AG09309 (cell line): ENCODE data around the gene SLC4A3.

Source experiments
- DNase-seq: peaks from one replicate; pipeline ENCODE4 v3.0.0-alpha.2; 2010; ENCODE audit warnings: low read depth
- H3K4me3 ChIP-seq: 2 replicates; pipeline ENCODE4 v1.5.1; 2011; ENCODE audit warnings: mild to moderate bottlenecking, low read depth, low read length, moderate library complexity; ENCODE audit not compliant: control insufficient read depth
- TF ChIP-seq, protein P1 (sequence below): IDR thresholded peaks from 2 replicates; pipeline ENCODE4 v1.5.1; 2011; ENCODE audit warnings: mild to moderate bottlenecking, low read depth, low read length, inconsistent platforms; ENCODE audit not compliant: insufficient read depth, control insufficient read depth; ENCODE audit errors: missing control alignments

The SLC4A3 gene

DNA sequence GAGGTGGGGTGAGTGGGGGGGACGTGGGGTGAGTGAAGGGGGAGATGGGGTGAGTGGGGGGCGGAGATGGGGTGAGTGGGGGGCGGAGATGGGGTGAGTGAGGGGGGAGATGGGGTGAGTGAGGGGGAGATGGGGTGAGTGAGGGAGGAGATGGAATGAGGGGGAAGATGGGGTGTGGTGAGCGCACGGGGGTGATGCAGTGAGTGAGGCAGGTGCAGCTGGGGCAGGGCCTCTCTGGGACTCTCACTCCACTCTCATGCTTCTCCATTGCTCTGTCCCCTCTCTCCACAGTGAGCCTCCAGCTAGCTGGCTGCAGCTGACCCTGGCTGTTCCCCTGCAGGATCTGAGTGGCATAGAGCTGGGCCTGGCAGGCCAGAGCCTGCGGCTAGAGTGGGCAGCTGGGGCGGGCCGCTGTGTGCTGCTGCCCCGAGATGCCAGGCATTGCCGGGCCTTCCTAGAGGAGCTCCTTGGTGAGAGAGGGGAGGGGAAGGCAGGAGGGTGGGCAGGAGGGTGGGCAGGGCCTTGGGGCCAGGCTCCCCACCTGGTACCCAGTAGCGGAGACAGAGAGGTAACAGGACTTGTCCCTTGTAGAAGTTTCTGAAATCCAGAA is 13.9 kb upstream of the SLC4A3 start:
- H3K4me3 ChIP-seq: no peak overlapping the region
- DNase-seq: no peak
- TF ChIP-seq, protein P1, sequence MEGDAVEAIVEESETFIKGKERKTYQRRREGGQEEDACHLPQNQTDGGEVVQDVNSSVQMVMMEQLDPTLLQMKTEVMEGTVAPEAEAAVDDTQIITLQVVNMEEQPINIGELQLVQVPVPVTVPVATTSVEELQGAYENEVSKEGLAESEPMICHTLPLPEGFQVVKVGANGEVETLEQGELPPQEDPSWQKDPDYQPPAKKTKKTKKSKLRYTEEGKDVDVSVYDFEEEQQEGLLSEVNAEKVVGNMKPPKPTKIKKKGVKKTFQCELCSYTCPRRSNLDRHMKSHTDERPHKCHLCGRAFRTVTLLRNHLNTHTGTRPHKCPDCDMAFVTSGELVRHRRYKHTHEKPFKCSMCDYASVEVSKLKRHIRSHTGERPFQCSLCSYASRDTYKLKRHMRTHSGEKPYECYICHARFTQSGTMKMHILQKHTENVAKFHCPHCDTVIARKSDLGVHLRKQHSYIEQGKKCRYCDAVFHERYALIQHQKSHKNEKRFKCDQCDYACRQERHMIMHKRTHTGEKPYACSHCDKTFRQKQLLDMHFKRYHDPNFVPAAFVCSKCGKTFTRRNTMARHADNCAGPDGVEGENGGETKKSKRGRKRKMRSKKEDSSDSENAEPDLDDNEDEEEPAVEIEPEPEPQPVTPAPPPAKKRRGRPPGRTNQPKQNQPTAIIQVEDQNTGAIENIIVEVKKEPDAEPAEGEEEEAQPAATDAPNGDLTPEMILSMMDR: no peak

DNA sequence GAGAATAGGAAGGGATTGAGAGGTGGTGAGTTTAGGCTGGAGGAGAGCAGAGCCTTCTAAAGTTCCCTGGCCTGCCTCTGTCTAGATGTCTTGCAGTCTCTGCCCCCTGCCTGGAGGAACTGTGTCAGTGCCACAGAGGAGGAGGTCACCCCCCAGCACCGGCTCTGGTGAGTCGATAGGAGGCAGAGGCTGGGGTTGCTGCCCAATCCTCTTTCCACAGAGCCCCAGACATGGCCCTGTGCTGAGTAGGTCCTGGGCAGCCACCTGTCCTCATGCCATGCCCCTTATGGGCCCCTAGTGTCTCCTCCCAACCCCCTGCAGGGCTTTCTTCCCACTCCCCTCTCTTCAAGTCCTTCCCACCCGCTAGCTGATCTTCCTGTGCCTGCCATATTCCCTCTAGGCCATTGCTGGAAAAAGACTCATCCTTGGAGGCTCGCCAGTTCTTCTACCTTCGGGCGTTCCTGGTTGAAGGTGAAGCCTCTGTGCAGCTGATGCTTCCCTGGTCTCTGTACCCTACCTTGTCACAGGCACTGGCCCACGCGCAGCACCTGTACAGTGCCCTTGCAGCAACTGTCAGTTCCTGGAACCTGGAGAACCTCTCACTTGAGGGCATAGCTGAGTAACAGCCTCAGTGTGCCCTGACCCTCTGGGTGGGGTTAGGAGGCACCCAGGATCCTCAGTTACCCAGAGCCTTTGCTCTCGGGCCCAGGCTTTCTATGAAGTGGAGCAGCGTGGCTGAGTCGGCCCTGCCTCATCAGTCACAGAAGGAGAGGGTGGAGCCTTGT is 13.2 kb upstream of the SLC4A3 start:
- TF ChIP-seq, protein P1: no peak
- no peak for DNase-seq
- H3K4me3 ChIP-seq: no peak overlapping the region

DNA sequence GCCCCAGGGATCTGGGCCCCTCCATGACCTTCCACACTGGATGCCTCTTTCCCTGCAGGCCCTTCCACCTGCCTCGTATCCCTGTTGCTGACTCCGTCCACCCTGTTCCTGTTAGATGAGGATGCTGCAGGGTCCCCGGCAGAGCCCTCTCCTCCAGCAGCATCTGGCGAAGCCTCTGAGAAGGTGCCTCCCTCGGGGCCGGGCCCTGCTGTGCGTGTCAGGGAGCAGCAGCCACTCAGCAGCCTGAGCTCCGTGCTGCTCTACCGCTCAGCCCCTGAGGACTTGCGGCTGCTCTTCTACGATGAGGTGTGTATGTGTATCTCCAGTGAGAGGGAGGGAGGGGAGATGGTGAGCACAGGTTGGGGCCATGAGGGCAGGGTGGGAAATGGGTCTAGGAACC is 12.4 kb upstream of the SLC4A3 start:
- TF ChIP-seq, protein P1: no peak
- no peak overlapping the region for H3K4me3 ChIP-seq
- DNase-seq: no peak

DNA sequence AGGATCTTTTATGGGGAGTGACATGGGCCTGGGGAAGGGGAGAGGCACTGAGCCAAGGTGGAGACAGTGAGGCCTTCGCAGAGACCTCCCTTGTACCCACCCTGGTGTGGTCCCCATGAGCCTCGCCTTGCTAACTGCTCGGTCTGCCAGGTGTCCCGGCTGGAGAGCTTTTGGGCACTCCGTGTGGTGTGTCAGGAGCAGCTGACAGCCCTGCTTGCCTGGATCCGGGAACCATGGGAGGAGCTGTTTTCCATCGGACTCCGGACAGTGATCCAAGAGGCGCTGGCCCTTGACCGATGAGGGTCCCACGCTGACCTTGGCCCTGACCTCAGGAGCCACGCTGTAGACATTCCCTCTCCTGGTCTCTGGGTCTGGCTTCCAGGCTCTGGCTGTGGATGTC is 11.5 kb upstream of the SLC4A3 start:
- DNase-seq: no peak
- TF ChIP-seq, protein P1: no peak
- no peak overlapping the region for H3K4me3 ChIP-seq

DNA sequence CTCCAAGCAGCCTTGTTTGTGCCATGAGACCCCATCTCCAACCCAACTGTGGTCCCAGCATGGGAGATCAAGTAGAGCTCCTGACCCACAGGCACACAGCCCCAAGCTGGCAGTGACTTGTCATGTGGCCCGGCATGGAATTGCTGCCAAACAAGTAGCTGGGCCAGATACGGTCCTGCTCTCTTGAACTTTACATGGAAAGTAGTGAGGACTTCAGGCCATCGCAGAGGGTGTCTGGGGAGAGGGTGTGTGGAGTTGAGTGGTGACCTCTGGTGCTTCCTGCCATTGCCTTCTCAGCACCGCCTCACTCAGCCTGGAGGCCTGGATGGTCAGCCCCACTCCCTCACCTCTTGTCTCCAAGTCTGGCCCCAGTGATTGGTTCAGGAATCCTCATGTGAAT is 10.9 kb upstream of the SLC4A3 start:
- no peak for DNase-seq
- TF ChIP-seq, protein P1: no peak
- H3K4me3 ChIP-seq: no peak overlapping the region

DNA sequence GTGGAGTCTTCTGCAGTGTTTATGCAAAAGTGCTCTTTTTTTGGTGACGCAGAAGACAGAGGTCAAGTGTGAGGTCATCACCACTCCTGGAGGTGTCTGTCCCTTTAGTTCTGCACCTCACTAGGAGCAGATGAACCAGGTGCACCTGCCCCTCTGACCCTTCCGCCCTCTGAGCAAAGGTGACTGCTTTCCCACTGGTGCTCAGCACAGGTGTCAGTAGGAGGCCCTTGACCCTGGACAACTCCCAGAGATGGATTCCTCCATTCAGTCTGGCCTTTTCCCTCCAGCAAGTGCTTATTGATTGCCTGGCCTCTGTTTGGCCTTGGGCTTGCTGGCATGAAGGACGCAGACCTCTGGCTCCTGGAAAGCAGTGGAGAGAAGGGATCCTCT is 8.7 kb upstream of the SLC4A3 start:
- H3K4me3 ChIP-seq: no peak overlapping the region
- no peak for DNase-seq

More for the DNA sequence above, 8.7 kb upstream of the SLC4A3 start:
- TF ChIP-seq, protein P1: no peak
